RWPE2 (cell line): ENCODE measurements around the gene ZDHHC6.
"Not testable (repeated sequence)": the region's sequence is repeated elsewhere in the genome, so short reads cannot be mapped to it uniquely, and the experiment has no call there.

Experiments used
- ATAC-seq: fragments of 200-7000 bp; cut with Tn5 transposase; 3 replicates; pipeline ENCODE4 v1.9.1; 2021; ENCODE audit warnings: low read depth
- DNase-seq: peaks from one replicate; pipeline ENCODE4 v3.0.0-alpha.2; 2020; ENCODE audit warnings: low spot score
- H3K27ac ChIP-seq: fragments of 450-650 bp; 2 replicates; pipeline ENCODE4 v1.5.1; 2017; ENCODE audit warnings: mild to moderate bottlenecking; ENCODE audit not compliant: poor library complexity, severe bottlenecking
- H3K27me3 ChIP-seq: fragments of 250-450 bp; sonication (Bioruptor Pico); 2 replicates; pipeline ENCODE4 v1.5.1; 2021; ENCODE audit warnings: mild to moderate bottlenecking, moderate library complexity; ENCODE audit not compliant: insufficient read depth, poor library complexity, severe bottlenecking
- H3K36me3 ChIP-seq: fragments of 250-450 bp; sonication (Bioruptor Pico); 2 replicates; pipeline ENCODE4 v1.5.1; 2020; ENCODE audit warnings: low read depth, mild to moderate bottlenecking, moderate library complexity
- H3K4me1 ChIP-seq: fragments of 250-450 bp; sonication (Bioruptor Pico); 2 replicates; pipeline ENCODE4 v1.5.1; 2021; ENCODE audit warnings: mild to moderate bottlenecking, moderate library complexity; ENCODE audit not compliant: insufficient read depth, poor library complexity, severe bottlenecking
- H3K4me3 ChIP-seq: fragments of 250-450 bp; sonication (Bioruptor Pico); 2 replicates; pipeline ENCODE4 v1.5.1; 2021; ENCODE audit warnings: mild to moderate bottlenecking, moderate library complexity; ENCODE audit not compliant: severe bottlenecking
- H3K9me3 ChIP-seq: fragments of 250-450 bp; sonication (Bioruptor Pico); 2 replicates; pipeline ENCODE4 v1.5.1; 2021; ENCODE audit warnings: mild to moderate bottlenecking, moderate library complexity; ENCODE audit not compliant: severe bottlenecking
- TF ChIP-seq, protein P1 (sequence below): fragments of 450-650 bp; IDR thresholded peaks from one replicate; pipeline ENCODE4 v1.5.1; 2017; ENCODE audit warnings: mild to moderate bottlenecking, moderate library complexity; ENCODE audit not compliant: poor library complexity, severe bottlenecking

ZDHHC6 gene

DNA sequence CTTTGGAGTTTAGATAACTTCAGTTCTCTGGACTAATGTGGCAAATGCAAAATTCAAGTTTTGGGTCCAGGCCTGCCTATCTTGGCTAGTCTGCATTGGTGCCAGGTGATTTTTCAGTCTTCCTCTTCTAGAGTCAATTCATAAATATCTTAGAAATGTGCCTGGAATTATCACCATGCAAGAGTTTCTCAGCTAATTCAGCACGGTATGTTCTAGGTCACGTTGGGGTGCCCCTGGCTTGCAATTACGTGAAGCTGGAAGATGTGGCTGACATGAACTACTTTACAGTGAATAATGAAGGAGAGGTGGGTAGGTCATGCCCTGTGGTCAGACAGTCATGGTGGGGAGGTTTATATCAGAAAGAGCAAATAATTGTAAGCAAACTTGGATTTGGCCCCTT lies 25.0 kb downstream of the ZDHHC6 start:
- Histone ChIP-seq H3K36me3 (no peaks in the 10 kb centered on the region), H3K27me3 (no peaks in the 10 kb centered on the region), H3K4me3 (no peak overlapping the region), H3K4me1 (no peaks in the 10 kb centered on the region), H3K27ac (no peak overlapping the region), H3K9me3 (no peaks in the 10 kb centered on the region)
- no peak for DNase-seq
- TF ChIP-seq, protein P1, sequence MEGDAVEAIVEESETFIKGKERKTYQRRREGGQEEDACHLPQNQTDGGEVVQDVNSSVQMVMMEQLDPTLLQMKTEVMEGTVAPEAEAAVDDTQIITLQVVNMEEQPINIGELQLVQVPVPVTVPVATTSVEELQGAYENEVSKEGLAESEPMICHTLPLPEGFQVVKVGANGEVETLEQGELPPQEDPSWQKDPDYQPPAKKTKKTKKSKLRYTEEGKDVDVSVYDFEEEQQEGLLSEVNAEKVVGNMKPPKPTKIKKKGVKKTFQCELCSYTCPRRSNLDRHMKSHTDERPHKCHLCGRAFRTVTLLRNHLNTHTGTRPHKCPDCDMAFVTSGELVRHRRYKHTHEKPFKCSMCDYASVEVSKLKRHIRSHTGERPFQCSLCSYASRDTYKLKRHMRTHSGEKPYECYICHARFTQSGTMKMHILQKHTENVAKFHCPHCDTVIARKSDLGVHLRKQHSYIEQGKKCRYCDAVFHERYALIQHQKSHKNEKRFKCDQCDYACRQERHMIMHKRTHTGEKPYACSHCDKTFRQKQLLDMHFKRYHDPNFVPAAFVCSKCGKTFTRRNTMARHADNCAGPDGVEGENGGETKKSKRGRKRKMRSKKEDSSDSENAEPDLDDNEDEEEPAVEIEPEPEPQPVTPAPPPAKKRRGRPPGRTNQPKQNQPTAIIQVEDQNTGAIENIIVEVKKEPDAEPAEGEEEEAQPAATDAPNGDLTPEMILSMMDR, result no peak
- no peak for ATAC-seq

DNA sequence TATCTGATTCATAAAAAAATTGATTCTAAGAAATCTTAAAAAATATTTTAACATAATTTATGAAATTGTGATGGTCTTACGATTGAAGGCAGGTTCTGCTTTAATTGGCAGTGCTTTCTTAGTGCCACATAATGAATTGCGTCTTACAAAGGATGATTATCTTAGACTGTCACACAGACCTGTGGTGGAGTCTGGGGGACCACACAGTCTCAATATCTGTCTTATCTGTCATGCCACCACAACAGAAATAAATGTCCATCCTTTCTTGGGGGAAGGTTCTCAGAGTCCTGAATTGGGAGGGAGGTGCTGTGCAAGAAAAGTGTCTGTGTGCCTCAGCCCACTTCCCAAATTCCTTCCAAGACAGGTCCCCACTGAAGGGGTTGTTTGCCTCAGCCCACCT lies 34.0 kb downstream of the ZDHHC6 start:
- ATAC-seq, result no peak
- no peaks in the 10 kb centered on the region for H3K9me3 ChIP-seq
- no peak for DNase-seq
- no peaks in the 10 kb centered on the region for H3K36me3 ChIP-seq
- TF ChIP-seq, protein P1, result no peak
- H3K27me3 ChIP-seq, result no peaks in the 10 kb centered on the region
- no peaks in the 10 kb centered on the region for H3K4me1 ChIP-seq
- no peak overlapping the region for H3K4me3 ChIP-seq
- H3K27ac ChIP-seq, result no peak overlapping the region

DNA sequence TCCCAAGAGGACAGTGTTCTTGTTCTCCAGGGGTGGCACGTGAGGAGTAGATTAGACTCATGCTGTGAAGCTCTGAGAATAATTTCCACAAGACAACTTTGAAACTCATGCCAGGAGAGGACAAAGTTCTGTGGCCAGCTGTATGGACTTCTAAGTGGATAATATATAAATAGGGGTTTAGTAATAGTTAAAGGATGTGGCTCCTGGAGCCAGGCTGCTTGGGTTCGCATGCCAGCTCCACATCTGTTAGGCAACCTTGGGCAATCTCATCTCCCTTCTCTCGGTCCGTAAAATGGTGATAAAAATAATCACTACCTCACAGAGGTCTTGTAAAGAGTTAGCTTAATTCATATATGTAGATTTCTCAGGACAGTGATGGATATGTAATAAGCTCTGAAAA lies 37.0 kb downstream of the ZDHHC6 start:
- Histone ChIP-seq H3K27me3 (no peaks in the 10 kb centered on the region), H3K36me3 (no peaks in the 10 kb centered on the region), H3K4me1 (peaks cover 4% of the 10 kb centered on the region), H3K9me3 (no peaks in the 10 kb centered on the region), H3K27ac (no peak overlapping the region), H3K4me3 (no peak overlapping the region)
- ATAC-seq (no peak), DNase-seq (no peak)
- TF ChIP-seq, protein P1, result no peak

DNA sequence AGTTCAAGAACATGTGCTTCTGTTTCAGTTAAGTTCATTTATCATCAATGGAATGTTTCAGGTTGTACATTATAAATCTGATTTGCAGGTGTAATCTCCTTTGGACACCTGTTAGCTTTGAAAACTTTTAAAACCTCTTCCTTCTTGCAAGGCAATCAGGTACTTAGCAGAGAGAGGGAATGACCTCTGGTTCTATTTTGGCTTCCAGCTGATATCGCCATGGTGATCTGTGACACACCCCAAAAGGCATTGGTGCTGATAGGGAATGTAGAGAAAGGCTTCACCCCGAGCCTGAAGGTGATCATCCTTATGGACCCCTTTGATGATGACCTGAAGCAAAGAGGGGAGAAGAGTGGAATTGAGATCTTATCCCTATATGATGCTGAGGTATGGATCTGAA lies 37.4 kb downstream of the ZDHHC6 start:
- no peaks in the 10 kb centered on the region for H3K36me3 ChIP-seq
- H3K27ac ChIP-seq, result no peak overlapping the region
- no peaks in the 10 kb centered on the region for H3K27me3 ChIP-seq
- TF ChIP-seq, protein P1, result no peak
- DNase-seq (no peak), ATAC-seq (no peak)
- peaks cover 4% of the 10 kb centered on the region for H3K4me1 ChIP-seq
- H3K9me3 ChIP-seq, result no peaks in the 10 kb centered on the region
- no peak overlapping the region for H3K4me3 ChIP-seq

DNA sequence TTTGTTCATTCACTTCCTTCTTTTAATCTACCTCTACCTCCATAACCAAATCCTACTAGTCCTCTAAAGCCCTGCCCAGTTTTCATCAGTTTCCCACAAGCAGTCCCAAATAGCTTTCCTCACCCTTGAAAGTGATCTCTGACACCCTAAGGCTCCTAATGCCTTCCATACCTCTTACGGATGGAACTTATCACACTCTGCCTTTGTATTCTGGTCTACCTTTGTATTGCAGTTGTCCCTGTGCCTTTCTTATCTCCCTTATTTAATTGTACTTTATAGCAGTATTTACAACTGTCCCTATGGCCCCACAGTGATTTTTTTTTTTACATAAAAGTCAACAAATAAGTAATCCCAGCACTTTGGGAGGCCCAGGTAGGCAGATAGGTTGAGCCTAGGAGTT lies 39.0 kb downstream of the ZDHHC6 start:
- DNase-seq, result no peak
- no peaks in the 10 kb centered on the region for H3K9me3 ChIP-seq
- H3K4me3 ChIP-seq, result no peak overlapping the region
- no peak for ATAC-seq
- no peaks in the 10 kb centered on the region for H3K36me3 ChIP-seq
- TF ChIP-seq, protein P1, result no peak
- no peaks in the 10 kb centered on the region for H3K27me3 ChIP-seq
- H3K27ac ChIP-seq, result no peak overlapping the region
- peaks cover 4% of the 10 kb centered on the region for H3K4me1 ChIP-seq

DNA sequence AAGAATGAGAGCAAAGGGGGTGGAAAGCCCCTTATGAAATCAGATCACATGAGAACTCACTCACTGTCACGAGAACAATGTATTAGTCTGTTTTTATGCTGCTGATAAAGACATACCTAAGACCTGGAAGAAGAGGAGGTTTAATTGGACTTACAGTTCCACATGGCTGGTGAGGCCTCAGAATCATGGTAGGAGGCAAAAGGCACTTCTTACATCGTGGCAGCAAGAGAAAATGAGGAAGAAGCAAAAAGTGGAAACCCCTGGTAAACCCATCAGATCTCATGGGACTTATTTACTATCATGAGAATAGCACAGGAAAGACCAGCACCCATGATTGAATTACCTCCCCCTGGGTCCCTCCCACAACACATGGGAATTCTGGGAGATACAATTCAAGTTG lies 39.9 kb downstream of the ZDHHC6 start:
- not testable (repeated sequence) for H3K4me3 ChIP-seq, H3K27me3 ChIP-seq, ATAC-seq, H3K4me1 ChIP-seq, H3K27ac ChIP-seq, DNase-seq, H3K36me3 ChIP-seq, H3K9me3 ChIP-seq
